ENCODE data around the gene MITF. TPM values are rescaled to one million over a fixed set of nuclear protein-coding genes. Genes with fewer than 3 reads are reported as not detected.

MITF gene
- polyA plus RNA-seq, 3 donors = 41.0 to 47.7 (median 44.7) TPM

DNA sequence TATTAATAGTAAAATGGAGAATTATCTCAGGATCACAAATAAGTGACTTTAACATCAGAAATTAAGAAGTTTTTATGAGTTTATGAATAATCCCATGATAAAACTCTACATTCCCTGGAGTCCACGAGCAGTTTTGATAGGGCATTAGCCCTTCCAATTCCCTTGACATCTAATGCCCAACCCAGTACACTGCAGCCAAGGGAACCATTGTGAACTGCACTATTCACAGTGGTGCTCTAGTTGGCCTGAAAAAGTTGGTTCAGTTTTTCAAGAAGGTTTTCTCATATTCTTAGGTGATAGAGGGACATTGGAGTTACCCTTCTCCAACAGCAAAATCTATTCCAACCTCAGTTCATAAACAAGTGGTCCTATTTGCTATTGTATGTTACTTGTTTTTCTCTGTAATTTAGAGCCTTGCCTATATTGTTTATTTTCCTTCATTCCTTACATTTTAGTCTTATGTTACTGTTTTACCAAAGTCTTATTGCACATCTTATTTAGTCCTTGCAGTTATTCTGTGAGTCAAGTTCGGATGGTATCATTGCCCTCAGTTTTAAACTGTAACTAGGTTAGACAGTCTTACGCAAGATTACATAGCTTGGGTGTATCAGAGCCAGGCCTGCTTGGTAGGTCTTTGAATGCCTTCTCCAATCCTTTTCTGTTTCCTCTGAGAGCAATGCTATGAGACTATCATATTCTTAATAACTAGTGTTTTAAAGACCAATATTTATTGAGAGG lies 202.3 kb downstream of the MITF start:
- no peak for DNase-seq (ENCODE audit: low read depth in 3 of 3, low spot score in 2 of 3)

DNA sequence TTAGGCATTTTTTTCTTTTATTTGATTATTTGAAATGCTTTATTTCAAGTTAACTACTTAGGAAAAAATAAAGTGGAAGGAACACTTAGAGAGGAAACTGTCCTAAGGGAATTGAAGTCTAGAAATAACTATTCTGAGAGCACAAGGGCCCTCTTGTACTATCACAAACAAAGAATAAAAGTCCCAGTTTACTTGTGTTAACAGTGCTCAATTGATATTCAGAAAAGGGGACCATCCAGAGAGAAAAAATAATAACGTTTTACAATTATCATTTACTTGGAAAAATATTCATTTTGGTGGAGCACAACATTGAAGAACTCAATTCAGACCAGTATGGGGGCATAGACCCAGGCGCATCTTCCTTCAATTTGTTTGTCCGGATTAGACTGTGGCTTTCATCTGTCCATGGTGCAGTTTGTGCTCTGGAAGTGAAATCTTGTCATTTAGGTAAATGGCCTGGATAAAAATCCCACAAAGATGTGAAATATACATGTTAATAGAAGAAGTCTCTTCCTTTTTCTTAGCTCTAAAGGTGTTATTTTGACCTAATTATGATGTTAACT lies 205.7 kb downstream of the MITF start:
- no peak for DNase-seq (ENCODE audit: low read depth in 3 of 3, low spot score in 2 of 3)

DNA sequence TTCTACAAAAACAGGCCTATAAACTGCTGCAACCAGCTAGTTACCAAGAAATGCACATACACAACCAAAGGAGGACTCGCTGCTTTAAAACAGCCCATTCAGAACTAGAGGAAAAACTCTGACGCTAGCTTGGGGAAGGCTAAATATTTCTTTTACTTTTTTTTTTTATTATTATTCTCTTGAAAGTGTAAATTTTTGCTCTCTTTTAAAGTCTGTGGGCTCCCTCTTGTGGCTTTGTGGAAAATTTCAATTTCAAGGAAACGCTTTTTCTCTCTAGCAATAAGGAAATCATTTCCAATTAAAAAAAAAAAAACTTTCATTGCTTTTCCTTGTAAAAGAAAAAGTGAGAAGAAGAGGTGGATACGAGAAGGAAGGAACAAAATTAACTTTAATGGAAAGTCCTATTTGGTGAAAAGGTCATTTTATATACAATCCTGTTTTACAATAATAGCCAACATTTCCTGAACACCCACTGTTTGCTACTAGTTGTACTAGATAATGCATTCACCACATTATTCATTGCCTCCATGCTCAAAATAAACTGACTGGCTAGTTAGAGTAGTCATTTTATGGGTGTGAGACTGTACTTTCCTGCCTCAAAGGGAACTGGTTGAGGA lies 209.1 kb downstream of the MITF start:
- DNase-seq (ENCODE audit: low read depth in 3 of 3, low spot score in 2 of 3) = peak; percentile 25 to 35 (median 27)

DNA sequence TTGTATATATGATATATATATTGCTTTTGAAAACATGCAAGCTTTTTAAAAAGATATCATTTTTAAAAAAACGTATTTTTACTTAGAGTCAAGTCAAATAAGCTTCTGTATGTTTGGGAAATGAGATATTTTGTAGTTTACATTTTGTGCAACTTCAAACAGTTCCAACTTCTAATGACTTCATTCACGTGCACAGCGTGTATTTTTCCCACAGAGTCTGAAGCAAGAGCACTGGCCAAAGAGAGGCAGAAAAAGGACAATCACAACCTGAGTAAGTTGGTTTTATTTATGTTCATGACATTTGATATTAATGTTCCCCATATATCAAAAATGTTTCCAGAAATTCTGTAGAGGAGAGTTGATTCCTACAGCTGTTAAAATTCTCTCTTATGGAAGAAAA lies 212.4 kb downstream of the MITF start:
- DNase-seq (ENCODE audit: low read depth in 3 of 3, low spot score in 2 of 3) = no peak

DNA sequence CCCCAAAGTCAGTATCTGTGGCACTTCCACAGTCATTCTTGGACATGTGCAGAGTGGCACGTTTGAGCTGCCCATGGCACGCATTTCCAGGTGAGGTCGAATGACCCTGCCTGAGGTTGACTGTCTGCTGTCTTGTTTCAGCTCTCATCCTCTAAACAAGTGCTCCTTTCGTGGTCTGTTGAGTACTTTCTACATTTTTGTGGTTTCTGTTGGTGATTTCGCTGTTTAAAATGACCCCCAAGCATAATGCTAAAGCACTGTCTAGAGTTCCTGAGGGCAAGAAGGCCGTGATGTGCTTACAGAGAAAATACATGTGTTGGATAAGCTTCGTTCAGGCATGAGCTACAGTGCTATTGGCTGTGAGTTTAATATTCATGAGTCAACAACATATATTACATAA lies 220.3 kb downstream of the MITF start:
- no peak for DNase-seq (ENCODE audit: low read depth in 3 of 3, low spot score in 2 of 3)

DNA sequence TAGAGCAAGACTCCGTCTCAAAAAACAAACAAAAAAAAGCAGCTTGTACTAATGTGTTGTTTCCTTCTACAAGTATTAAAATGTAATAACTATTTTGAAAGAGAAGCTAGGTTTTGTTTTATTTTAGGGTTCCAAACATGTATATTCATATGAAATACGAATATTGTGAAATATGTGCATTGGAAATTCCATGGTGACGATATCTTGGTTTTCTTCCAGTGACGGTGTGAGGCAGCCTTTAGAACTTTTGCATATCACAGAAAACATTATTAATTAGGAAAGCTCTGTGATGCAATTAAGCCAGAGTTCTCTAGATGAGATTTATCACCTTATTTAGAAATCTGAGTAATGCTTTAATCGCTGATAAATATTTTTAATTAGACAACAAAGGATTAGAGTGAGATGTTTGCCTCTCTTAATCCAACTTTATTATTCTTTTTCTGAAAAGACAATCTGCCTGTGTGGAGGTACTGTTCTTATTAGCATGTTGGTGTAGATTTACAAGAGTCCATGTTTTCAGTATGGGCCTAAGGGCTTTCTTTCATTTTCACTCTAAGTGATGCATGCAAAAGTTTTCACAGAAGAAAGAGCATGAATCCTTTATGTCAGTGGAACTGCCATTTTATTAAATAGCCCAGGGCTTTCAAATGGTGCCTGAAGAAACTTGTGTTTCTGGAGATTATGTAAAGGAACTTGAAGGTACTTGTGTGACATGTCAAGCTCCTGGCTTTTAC lies 222.6 kb downstream of the MITF start:
- DNase-seq (ENCODE audit: low read depth in 3 of 3, low spot score in 2 of 3) = no peak

DNA sequence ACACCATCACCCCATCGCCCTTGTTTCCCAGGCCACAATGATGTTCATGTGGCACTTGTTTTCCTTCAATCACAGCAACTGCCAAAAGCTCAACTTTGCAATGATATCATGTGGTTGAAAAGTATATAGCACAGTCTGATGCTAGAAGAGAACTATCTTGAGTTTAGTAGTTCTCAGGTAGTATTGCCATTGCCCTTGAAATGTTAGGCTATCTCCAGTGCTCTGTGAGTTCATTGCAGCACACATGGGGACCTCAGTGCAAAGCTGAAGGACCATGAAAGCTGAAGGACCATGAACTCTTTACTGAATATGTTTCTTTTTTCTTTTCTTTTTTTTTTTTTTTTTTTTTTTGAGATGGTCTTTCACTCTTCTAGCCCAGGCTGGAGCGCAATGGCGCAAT lies 224.4 kb downstream of the MITF start:
- no peak for DNase-seq (ENCODE audit: low read depth in 3 of 3, low spot score in 2 of 3)

DNA sequence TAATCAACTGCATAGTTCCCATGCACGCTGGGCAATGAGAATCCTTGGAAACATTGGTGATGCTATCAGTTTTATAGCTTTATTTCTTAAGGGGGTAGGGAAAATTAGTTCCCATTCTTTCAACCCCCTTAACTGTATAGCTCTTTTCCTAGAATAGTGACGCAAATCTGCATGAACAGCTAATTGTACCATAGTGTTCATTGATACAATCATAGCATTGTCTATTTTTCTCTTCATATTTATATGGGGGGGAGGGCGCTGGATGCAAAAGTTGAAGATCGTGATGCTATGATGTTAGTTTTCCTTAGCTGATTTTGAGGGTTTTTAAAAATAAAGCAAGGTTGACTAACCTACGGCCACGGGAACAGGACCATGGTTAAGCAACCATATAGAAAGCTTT lies 227.9 kb downstream of the MITF start:
- DNase-seq (ENCODE audit: low read depth in 3 of 3, low spot score in 2 of 3) = no peak

DNA sequence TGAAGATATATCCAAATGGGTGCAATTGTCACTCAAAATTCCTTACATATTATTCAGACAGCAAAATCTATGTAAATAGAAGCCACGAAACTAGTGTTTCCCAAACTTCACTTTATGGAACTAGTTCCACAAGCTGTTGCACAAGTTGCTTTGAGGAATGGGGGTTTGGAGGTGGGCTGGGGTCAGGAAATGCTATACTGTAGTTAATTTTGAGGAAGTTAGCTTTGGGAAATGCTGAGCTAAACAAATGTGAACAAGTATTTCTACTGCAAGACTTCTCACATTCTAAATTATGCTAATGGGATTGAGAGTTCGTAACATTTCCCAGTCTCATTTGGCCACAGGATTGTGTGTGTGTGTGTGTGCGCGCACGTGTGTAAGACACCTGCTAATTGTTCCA lies 231.6 kb downstream of the MITF start:
- no peak for DNase-seq (ENCODE audit: low read depth in 3 of 3, low spot score in 2 of 3)

DNA sequence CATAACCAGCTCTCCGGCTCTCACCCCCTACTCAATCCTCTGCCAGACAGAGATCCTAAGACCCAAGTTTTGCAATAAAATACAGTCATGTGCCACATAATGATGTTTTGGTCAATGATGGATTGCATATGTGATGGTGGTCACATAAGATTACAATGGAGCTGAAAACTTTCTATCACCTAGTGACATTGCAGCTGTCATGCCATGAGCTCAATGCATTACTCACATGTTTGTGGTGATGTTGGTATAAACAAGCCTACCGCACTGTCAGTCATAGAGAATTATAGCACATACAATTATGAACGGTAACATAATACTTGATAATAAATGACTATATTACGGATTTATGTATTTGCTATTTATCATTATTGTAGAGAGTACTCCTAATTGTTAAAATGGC lies 233.4 kb downstream of the MITF start:
- no peak for DNase-seq (ENCODE audit: low read depth in 3 of 3, low spot score in 2 of 3)

DNA sequence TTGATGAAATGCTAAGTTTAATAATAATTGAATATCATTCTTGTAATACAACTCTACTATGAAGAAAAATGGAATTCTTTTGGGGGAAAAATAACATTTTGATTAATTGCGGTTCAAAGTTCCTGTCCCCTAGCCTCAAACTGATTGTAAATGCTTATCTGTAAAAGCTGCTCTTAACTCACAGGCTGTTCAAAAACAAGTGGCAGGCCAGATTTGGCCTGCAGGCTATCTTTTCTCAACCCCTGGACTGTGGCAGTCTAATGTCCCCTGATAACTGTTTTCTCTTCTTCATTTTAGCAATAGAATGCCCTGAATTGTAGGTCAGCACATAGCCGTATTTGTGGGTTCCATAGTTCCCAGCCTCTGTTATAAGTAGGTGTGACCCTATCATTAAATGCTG lies 236.8 kb downstream of the MITF start:
- DNase-seq (ENCODE audit: low read depth in 3 of 3, low spot score in 2 of 3) = no peak

DNA sequence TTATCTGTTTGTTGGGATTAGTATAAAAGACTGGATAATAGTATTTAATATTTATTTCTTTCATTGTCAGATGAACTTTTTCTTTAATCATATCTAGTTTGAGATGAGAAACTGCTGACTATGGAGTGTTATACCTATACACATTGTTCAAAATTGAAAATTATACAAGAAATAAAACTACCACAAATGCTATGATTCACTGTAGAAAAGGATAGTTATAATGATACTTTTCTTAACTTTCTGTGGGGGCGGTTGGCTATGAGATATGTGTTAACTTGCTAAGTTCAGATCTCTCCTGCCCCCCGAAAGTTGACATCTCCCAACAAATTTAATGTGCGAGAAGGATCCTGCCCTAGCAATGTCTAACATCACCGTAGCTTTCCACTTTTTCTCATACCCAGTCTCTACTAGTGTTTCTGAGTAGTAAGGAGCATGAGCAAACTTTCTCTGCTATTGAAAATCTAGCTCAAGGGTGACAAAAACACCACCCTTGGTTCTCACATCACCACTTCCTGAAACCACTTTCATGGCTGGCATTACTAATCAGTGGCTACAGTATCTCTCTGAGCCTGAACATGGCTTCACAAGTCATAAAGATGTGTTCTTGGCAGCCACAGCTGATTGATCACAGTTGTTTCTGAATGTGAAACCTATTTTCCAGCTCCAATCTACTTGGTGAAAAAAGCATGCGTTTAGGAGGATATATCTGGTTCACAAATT lies 244.4 kb downstream of the MITF start:
- DNase-seq (ENCODE audit: low read depth in 3 of 3, low spot score in 2 of 3) = no peak

DNA sequence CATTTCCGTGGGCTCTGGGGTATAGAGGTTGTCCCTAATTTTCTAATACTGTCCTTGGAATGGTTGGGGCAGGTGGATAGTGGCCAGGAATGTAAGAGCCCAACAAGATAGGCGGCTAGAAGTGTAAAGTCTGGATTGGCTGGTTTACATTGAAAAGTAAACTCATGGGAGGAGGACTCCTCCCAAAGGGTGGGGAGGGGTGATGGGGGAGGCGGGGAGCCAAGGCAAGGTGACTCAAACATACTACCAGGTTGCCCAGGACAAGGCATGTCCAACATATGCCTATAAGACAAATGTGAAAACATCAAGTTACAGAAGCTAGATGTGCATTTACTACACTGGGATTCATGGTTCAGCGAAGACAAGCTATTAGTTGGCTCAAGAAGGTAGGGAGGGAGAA lies 246.0 kb downstream of the MITF start:
- DNase-seq (ENCODE audit: low read depth in 3 of 3, low spot score in 2 of 3) = no peak

DNA sequence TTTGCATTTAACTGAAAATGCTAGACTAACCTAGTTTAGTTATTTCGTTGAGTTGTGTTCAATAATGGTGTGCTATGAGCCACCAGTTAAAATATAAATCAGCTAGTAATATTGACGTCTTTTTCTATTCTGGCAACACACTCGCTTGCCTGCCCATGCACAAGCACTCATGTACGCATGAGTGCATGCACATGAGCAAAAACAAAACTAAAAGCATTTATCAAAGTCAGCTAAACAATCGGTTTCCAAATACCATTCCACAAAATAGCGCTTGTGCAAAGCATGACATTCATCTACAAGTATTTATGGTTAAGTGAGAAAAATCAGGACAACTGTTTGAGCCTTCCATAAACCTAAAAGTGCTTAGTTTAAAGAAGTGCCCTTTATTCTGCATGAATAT lies 247.2 kb downstream of the MITF start:
- no peak for DNase-seq (ENCODE audit: low read depth in 3 of 3, low spot score in 2 of 3)

DNA sequence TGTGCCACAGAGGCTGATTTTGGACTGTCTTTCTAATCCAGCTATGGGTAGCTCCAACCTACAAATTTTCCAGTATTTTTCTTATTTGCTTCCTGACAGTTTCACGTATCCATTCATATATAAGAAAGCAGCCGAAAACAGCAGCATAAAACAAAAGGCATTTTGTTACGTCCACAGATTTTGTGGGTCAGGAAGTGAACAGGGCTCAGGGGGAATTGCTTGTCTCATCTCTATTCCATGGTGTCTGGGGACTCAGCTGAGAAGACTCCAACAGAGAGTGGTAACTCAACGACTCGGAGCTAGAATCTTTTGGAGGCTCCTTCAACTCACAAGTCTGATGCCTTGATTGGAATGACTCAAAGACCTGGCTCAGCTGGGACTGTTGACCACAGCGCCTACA lies 248.6 kb downstream of the MITF start:
- DNase-seq (ENCODE audit: low read depth in 3 of 3, low spot score in 2 of 3) = no peak

DNA sequence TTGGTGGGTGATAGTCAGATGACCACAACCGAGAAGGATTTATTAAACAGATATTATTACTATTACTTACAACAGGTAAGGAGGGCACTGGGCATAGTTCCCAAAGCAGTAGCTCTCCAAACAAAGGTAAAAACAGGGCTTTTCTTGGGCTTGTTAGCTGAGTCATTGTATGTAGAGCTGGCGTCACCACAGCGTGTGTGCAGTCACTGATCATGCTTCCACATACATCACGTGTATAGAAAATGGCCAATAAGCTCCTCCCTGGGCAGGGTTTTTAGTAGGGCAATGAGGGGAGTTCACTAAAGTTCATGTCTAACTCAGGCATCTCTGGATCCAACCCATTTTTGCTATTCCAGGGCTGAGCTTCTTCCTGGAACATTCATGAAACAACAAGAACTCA lies 254.5 kb downstream of the MITF start:
- no peak for DNase-seq (ENCODE audit: low read depth in 3 of 3, low spot score in 2 of 3)

DNA sequence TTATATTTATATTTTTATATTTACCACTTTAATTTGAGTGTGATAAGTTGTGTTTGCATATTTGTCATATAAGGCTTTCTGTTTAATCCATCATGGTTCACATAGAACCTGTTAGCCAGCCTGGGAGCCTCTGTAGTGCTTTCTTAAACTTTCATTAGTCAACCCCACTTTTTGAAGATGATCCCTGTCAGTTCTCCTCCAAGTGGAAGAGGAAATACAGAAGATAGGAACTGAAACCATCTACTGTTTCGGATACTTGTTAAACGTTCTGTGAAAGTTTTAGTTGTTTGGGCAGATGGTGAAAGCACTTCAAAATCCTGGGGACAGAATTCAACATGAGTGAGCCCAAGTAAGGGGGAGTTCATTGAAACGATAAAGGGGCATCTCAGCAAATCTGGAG lies 255.7 kb downstream of the MITF start:
- no peak for DNase-seq (ENCODE audit: low read depth in 3 of 3, low spot score in 2 of 3)

DNA sequence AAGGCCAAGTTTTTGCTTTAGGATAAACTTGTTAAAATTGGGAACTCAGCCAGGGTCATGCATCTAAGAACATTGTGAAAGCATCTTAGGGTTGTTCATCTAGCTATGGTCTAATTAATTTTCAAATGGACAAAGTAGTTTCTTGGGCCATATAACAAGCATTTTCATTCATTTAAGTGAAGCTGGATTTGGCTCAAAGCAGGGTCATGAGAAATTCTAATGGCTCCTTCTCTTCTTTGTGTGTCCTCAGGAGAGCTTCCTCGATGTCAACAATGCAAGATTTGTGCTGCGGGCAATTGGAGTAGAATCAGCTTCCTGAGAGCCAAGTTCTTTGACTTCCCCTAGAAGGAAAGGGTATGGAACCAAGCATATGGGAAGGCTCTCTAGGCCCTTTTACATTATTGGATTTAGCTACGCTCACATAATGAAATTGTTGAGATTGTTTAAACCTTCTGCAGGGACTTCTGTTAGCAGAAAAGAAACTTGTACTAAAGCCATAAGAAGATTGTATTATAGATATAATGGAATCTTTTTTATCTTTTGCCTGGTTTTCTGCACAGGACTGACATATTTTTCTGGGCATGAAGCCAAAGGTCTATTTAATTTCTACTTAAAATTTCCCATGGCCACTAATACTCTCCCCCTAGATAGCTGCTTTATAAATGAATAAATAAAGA lies 258.5 kb downstream of the MITF start:
- DNase-seq (ENCODE audit: low read depth in 3 of 3, low spot score in 2 of 3) = no peak

DNA sequence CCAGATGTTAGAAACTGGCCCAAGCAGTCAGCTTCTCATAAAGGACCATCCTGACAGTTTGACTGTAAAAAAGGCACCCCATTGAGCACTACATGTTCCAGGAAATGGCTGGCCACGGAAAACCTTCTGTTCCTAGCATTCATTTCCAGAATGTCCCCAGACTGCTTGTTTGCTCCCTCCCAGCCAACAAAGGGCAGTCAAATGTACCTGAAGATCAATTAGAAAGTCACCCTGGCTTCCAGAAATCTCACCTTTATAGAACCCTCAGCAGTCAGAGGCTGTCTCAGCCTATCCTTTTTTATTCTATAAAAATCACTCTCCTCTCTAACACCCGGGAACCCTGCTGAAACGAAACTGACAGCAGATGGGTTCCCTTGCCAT lies 259.5 kb downstream of the MITF start:
- DNase-seq (ENCODE audit: low read depth in 3 of 3, low spot score in 2 of 3) = no peak
